ENCODE measurements around the gene GALNT10. TPM values are rescaled to one million over a fixed set of nuclear protein-coding genes. Genes with fewer than 3 reads are reported as not detected.

GALNT10 gene
- total RNA-seq, 2 donors from 2014 or later, result 25.2 to 30.6 TPM

DNA sequence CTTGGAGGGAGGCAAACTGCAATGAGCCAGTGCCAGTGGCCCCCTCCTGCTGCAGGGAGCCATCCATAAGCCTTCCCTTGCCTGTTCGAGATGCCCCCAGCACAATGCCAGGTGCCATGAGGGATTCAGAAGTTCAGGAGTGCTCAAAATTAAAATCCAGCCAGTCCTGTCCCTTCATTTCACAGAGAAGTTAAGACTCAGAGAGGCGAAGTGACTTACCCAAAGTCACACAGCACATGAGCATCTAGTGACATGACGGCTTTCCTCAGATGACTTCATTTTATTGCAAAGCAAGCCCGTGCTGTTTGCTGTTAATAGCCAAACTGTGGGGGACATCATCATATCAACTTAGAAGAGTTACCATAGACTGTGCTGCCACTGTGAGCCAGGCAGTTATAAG is 185.9 kb downstream of the GALNT10 start:
- DNase-seq (ENCODE audit: low spot score), result no peak
- intact Hi-C loops (cut with DNase I), result no loop called here

DNA sequence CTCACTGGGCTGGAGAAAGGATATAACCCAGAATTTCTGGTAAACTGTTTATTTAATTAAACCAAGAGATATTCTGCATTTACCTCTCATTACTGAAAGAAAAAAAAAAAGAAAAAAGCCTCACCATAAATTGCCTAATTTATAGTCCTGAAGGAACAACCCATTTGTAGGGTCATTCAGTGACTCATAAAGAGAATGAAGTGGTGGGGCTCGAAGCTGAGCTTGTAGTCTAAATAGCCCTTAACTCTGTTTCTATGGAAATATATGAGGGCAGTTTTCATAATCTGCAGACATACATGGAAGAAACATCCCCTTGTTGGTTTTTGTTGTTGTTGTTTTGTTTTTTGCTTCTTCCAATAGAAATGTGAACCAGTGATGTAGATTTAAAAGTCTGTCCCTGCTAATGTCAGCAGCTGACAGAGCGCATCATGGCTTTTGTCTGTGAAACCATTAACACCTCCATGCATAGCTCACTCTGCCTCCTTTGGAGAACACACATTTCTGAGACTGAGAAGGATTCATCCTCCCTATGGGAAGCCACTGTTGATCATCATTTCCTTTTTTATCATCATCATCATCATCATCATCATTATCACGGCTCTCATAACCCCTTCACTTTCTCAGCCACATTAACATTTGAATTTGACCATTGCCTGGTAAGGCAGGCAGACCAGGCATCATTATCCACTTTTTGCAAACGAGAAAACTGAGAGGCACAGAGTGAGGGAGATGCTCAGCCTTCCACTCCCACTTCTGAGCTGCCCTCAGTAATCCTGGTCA is 187.4 kb downstream of the GALNT10 start:
- DNase-seq (ENCODE audit: low spot score), result no peak
- intact Hi-C loops (cut with DNase I), result no loop called here

DNA sequence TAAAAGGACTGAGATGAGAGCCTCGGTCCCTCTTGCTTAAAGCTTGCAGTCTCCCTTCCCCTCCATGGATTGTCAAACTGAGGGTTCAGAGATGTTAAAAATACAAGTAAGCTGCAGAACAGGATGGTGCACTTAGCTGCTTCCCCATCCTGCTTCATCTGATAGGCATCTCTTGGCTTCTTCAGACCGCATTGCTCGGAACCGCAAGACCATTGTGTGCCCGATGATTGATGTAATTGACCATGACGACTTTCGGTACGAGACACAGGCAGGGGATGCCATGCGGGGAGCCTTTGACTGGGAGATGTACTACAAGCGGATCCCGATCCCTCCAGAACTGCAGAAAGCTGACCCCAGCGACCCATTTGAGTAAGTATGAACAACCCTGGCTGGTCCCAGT is 189.7 kb downstream of the GALNT10 start:
- no peak for DNase-seq (ENCODE audit: low spot score)
- intact Hi-C loops (cut with DNase I), result no loop called here

DNA sequence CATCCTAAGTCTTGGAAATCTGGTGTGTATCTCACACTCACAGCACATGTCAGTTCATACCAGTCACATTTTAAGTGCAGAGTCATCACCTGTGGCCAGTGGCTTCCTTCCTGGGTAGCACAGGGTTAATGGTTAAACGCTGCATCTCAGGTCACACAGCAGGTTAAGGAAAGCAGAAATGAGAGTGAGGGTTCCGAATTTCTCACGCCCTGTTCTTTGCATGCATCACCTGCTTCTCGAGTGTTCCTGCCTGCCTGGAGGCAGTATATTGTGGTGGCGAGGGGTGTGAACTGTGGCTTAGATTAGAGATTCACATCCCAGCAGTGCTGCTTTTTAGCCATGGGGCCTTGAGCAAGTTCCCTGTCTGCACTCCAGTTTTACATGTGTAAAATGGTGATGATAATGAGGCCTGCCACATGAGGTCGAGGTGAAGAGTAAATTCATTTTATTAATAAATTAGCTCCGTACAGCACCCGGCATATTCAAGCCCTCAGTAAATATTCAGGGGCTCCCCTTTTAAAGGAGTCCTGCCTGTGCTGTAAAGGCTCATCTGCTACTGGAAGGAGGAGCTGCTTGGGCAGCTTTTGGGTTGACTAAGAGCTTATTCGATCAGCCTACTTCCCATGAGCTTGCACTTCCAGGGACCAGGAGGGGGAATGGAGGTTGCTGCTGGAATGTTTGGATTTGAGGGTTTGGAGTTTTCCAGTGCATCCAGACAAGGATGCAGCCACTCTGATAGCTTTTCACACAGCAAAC is 194.1 kb downstream of the GALNT10 start:
- intact Hi-C loops (cut with DNase I), result no loop called here
- no peak for DNase-seq (ENCODE audit: low spot score)

DNA sequence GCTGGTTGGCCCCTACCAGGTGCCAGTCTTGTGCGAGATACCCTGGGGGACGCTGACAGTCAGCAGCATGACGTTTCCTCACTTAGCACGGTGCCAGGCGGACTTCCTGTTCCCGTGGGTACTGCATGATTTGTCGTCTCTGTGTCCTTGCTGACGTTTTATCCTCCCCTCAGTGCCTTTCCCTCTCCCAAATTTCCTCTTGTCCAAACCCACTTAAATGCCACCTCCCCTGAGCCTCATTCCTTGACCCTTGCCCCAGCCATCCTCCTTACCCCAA is 194.6 kb downstream of the GALNT10 start:
- DNase-seq (ENCODE audit: low spot score), result no peak

DNA sequence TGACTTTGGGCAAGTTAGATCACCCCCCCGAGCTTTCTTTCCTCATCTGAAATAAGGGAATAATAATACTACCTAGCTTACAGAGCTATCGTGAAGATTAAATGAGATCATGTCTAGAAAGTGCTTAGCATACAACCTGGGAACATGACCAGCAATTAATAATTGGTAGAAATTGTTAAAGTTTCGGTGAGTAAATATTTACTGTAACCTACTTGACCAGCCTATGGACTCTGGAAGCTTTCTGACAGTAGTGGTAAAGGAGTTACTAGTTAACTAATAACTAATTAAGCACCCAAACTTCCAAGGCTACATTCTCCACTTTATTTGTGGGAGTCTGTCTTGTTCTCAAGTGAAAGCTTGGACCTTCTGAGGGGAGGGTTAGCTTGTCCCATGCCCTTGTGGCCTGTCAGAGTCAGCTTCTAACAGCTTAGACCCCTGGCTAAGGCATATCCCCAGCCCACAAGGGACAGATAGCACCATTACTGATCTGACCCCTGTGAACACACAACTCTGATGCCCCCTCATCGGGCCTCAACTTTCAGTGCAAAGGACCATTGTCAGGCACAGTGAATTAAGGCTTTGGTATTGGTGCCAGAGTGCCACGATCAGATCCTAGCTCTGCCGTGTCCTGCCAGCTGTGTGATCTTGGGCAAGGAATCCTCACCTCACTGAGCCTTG is 196.6 kb downstream of the GALNT10 start:
- intact Hi-C loops (cut with DNase I), result no loop called here
- DNase-seq (ENCODE audit: low spot score), result no peak

More for the DNA sequence above, 194.6 kb downstream of the GALNT10 start:
- intact Hi-C loops (cut with DNase I), result no loop called here

DNA sequence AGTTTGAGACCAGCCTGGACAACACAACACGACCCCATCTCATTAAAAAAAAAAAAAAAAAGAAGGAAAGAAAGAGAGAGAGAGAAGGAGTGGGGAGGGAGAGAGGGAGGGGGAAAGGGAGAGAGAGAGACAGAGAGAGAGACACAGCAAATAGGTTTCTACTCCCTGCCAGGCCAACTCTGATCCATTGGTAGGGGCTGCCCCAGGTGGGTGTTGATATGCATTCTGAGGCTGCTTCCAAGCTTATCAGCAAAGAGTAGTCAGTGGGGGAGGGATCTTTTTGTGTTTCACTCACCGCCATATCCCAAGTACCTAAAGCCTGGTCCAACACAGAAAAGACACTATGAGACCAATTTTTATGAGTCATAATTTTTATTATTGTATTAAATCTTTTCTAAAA is 198.3 kb downstream of the GALNT10 start:
- no peak for DNase-seq (ENCODE audit: low spot score)
- intact Hi-C loops (cut with DNase I), result no loop called here

DNA sequence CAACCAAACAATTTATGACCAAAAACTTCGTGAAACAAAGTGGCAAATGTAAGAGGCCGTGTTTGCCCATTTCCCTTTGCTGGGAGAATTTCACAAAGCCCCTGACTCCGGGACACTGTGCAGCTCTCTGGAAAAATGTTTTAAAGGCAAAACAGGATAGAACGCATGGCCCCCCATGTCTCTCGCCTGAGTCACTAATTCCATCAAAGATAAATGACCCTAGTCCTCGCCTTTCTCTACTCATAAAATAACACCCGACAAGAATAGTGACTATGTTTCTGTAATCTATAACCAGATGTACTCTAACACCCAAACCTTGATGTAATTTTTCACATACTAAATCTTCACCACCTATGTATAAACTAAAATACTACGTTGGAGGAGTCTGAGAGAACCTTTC is 199.6 kb downstream of the GALNT10 start:
- intact Hi-C loops (cut with DNase I), result no loop called here
- no peak for DNase-seq (ENCODE audit: low spot score)

DNA sequence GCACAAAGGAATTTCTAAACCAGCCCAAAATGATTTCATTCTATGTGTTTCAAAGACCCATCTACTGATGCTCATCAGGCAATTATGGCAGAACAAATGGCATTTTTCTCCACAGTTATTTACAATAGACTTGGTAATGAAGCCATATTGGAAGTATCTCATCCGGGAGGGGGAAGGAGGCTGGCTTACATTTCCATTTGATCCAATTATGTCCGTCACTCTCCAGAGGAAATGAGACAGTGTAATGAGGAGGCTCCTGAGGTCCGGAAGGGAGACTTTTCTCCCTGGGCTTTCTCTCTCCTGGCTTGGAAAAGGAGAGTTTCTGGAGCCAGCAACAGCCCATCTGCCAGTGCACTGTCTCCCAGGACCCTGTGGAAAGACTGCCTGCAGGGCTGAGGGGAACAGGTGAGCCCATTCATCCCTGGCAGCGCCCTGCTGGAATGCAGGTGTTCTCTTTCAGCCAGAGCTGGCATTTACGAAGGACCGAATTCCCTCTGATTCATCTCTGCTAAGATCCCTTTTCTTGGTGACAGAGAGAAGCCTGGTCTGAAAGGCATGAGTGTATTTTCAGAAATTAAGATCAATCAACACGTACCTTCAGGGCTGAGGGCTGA is 200.3 kb downstream of the GALNT10 start:
- intact Hi-C loops (cut with DNase I), result no loop called here
- DNase-seq (ENCODE audit: low spot score), result no peak

DNA sequence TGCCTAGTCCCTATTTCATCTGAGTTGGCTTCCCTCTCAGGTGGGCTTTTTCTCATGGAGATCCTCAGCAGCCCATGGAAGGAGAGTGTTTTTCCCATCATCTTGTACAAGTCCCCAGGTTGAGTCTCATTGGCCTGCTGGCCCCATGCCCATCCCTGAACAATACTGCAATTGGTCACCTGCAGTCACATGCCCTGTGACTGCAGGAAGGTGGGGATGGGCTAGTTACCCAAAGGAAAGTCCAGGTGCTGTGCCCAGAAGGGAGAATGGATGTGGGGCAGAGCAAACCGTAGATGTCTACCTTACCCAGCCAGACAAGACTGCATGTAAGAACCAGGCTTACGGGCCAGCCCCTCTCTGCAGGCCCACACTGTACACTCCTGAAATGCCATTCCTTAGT is 201.3 kb downstream of the GALNT10 start:
- intact Hi-C loops (cut with DNase I), result no loop called here
- no peak for DNase-seq (ENCODE audit: low spot score)

DNA sequence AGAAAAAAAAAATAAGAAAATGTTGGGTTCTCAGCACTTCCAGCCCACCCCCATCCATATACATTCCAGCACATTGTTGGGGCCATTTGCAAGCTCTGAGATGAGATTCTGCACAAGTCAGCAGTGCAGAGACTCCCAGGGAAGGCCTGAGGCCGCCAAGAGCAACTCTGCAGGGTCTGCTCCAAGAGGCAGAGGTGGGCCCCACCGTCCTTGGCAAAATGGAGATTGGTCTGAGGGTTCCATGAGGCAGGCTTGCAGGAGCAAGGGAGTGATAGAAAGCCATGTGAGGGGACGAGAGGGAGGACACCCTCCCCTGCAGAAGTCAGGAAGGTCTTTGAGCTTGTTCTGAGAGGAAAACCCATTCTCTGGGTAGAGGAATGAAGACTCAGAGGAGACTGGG is 203.3 kb downstream of the GALNT10 start:
- intact Hi-C loops (cut with DNase I), result no loop called here
- DNase-seq (ENCODE audit: low spot score), result no peak

DNA sequence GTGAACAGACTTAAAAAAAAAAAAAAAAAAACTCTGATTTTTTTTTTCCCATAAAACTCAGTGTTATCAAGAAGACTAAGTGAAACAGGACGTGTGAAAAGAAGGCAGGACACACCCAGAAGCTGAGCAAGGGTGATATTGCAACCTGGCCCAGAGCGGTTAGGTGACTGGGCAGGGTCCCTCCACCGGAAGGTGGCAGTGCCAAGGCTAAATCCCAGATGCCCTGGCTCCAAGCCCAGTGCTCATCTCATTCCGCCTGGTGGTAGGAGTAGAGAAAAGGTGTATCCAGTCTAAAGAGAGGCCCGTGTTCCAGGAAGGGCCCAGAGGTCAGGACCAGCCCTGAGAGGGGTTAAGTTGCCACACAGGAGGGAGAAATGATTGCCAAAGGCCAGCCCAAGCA is 203.8 kb downstream of the GALNT10 start:
- intact Hi-C loops (cut with DNase I), result no loop called here
- no peak for DNase-seq (ENCODE audit: low spot score)

DNA sequence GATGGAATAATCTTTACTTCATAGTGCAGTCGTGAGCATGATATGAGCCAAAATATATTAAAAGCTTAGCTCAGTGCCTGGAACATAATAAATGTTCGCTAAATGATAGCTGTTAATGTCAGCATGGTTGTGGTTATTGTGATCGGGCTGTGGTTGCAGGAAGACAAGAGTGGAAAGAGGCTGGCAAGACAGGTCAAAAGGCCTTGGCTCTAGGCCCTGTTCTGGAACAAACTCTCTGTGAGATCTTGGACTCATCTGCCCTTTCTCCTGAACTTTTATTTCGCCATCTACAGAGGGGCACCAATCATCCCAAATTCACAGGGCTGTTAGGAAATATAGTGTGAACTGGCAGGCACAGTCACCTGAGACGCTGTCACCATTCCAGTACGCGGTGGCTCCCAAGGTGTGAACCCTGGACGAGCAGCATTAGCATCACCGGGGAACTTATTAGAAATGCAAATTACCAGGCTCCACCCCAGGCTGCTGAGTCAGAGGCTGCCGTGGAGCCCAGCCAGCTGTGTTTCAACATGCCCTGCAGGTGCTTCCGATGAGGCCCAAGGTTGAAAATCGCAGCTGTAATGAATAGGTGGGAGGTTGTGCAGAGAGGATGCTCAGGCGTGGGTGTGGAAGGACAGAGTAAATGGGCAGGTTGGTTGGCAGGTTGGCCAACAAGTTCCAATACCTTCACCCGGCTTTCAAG is 205.0 kb downstream of the GALNT10 start:
- DNase-seq (ENCODE audit: low spot score), result no peak
- intact Hi-C loops (cut with DNase I), result no loop called here

DNA sequence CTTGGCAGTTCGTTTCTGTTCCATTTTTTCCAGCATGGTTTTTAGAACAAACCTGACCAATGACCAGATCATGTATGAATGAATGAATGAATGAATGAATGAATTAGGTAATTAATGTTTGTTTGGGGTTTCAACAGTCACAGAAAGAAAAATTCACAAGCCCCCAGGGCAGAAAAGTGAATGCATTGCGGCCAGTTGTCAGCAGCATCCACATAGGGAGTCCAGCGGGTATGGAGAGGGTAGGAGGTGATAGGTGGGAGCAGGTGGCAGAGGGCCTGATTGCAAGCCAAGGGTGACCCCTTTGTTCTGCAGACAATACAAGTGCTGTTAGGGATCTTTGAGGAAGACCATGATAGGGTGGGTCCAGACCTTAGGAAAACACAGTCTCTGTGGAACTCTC is 205.6 kb downstream of the GALNT10 start:
- intact Hi-C loops (cut with DNase I), result no loop called here
- no peak for DNase-seq (ENCODE audit: low spot score)

DNA sequence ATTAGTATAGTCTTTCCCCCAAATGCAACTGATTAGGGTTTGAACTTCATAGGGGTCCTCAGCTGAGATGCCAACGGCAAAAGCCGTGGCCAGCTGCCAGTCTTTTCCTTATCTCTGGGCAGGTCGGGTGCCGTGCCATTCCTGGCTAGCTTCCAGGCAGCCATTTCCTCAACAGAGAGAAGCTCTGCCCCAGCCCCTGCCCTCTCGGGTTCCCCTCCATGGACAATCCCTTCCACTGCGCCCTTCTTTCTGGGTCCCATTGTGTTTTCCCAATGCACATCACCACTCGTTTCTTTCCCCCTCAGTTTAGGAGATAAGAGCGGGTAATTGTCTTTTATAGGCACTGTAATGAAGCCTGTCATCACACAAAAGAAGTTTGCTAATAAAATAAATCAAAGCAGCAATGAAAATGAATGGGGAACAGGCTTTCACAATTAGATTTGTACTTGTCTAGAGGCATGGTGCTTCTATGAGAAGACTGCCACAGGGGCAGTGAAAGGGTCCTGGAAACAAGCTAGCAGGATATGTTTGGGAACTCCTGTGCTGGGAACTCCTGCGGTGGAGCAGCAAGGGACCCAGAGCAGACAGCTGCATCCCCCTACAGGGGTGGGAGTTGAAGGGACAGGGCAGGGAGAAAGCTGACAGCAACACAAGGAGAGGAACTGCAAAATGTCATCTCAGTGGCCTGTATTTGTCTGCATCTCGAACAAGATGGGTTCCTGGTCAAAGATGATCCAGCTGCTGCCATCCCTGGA is 207.3 kb downstream of the GALNT10 start:
- DNase-seq (ENCODE audit: low spot score), result no peak
- intact Hi-C loops (cut with DNase I), result no loop called here

DNA sequence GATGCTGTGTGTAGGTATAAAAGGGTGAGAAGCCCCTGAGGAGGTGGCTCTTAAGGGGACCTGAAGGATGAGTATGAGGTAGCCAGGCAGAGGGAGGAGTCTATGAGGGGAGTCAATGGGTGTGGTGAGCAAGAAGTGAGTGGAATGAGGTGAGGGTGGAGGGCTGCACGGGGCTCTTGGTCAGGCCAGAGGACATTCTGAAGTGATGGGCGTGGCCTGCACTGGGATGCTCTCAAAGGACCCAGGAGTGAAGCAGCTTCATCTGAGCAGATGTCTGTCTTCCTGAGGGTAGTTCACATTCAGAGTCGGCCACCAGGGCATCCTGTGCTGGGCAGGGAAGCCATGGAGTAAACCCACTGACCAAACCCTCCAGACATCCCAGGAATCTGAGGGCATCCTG is 210.1 kb downstream of the GALNT10 start:
- no peak for DNase-seq (ENCODE audit: low spot score)
- intact Hi-C loops (cut with DNase I), result loop anchor here (5.0 to 10.0 kb wide), 4 partner anchors 206 to 328 kb away; partner anchors contain the start of gene GALNT10 (in 1 of the 2)

DNA sequence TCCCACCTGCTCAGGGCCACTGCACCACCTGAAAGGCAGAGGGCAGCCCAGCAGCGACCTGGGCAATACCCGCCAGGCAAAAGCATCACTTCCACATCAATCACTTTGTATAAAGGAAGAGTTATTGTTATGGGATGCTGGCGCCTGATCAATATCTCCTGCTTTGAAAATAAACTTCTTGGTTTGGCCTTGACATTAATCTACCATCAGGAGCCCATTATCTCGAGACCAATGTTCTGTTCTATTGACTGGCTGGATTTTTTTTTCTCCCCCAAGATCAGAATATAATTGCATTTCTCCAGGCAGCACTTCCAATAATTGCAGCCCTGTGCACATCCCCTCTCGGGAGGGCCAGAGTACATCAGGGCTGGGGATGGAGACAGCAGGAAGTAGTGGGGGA is 210.8 kb downstream of the GALNT10 start:
- intact Hi-C loops (cut with DNase I), result loop anchor here (5.0 to 10.0 kb wide), 4 partner anchors 207 to 329 kb away; partner anchors contain the start of gene GALNT10 (in 1 of the 2)
- DNase-seq (ENCODE audit: low spot score), result no peak

DNA sequence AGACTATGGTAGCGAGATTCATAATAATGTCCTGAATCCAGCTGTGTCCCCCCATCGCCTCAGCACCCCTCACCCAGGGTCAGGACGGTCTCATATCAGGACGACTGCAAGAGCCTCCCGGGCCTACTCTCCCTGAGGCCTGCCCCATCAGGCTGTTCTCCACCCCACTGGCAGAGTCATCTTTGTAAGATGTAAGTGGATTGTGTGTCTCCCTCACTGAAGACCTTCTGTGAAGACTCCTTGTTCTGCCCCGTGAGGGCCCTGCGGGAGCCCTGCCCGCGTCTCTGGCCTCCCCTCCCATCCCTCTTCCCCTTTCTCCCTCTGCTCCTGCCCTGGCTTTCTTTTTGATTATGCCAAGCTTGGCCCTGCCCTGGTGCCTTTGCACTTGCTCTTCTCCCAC is 211.4 kb downstream of the GALNT10 start:
- no peak for DNase-seq (ENCODE audit: low spot score)
- intact Hi-C loops (cut with DNase I), result loop anchor here (5.0 to 10.0 kb wide), 4 partner anchors 207 to 330 kb away; partner anchors contain the start of gene GALNT10 (in 1 of the 2)

DNA sequence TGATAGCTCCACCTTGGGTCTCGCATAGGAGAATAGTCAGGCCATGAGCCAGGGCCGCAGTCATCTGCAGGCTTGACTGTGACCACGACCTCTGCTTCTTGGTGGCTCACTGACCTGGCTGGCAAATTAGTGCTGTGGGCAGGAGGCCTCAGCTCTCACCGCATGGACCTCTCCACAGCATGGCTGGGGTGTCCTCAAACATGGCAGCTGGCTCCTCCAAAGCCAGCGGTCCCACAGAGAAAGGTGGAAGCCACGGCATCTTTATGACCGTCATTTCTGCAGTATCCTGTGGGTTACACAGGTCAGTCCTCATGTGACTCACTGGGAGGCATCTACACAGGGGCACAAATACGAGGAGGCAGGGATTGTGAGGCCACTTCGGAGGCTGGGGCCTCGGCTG is 212.1 kb downstream of the GALNT10 start:
- intact Hi-C loops (cut with DNase I), result loop anchor here (5.0 to 10.0 kb wide), 4 partner anchors 208 to 330 kb away; partner anchors contain the start of gene GALNT10 (in 1 of the 2)
- DNase-seq (ENCODE audit: low spot score), result no peak
